Stimulated activated CD4-positive, alpha-beta T cell treated with anti-CD3 and anti-CD28 coated beads, Interleukin-2, amount 100 ng/mL, for 4 hours (primary cell): ENCODE data around the gene COPA.
"Not testable (repeated sequence)": the region's sequence is repeated elsewhere in the genome, so short reads cannot be mapped to it uniquely, and the experiment has no call there.

ENCODE experiments used
- DNase-seq: peaks from one replicate; pipeline ENCODE4 v3.0.0-alpha.2; 2020; ENCODE audit warnings: low read depth

The COPA gene

GRCh38 chr1:160342953-160343869, at the start of gene COPA, which contains the start of gene NCSTN:
Gene COPA (minus strand): TSS chr1:160343250. CDS start chr1:160343170, 80 bp downstream.
Gene NCSTN (plus strand): TSS chr1:160343383. CDS start chr1:160343397, 14 bp downstream.
- DNase-seq: peak; percentile 85

GRCh38 chr1:160388406-160388805, 45.4 kb upstream of the COPA start:
- DNase-seq: not testable (repeated sequence)

GRCh38 chr1:160384812-160385211, 41.8 kb upstream of the COPA start:
- DNase-seq: not testable (repeated sequence)

GRCh38 chr1:160377585-160378206, 34.6 kb upstream of the COPA start:
- DNase-seq: no peak

- DNase-seq: peak; percentile 4
These were observed 33.6 kb upstream of the COPA start for GRCh38 chr1:160376525-160377131.

GRCh38 chr1:160375788-160376524, 32.9 kb upstream of the COPA start:
- DNase-seq: no peak

GRCh38 chr1:160374306-160375110, 31.5 kb upstream of the COPA start:
- DNase-seq: no peak

- no peak for DNase-seq
These were observed 30.6 kb upstream of the COPA start for GRCh38 chr1:160373696-160374095.

GRCh38 chr1:160371756-160372155, 28.7 kb upstream of the COPA start:
- DNase-seq: no peak

GRCh38 chr1:160371346-160371631, 28.2 kb upstream of the COPA start:
- DNase-seq: no peak

GRCh38 chr1:160370561-160371345, 27.7 kb upstream of the COPA start:
- no peak for DNase-seq

GRCh38 chr1:160369087-160369486, 26.0 kb upstream of the COPA start:
- no peak for DNase-seq

GRCh38 chr1:160367934-160368923, 25.2 kb upstream of the COPA start:
- DNase-seq: no peak

GRCh38 chr1:160367516-160367900, 24.5 kb upstream of the COPA start:
- no peak for DNase-seq

- no peak for DNase-seq
These were observed 23.9 kb upstream of the COPA start, which contains the start of gene NHLH1 for GRCh38 chr1:160366731-160367515. Gene NHLH1 (plus strand): TSS chr1:160367071. CDS start chr1:160370732, 3,661 bp downstream.

- DNase-seq: no peak
These were observed 22.3 kb upstream of the COPA start for GRCh38 chr1:160365325-160365724.

- no peak for DNase-seq
These were observed 21.1 kb upstream of the COPA start for GRCh38 chr1:160363951-160364735.

GRCh38 chr1:160363010-160363409, 20.0 kb upstream of the COPA start:
- DNase-seq: no peak
